Neural cell (in vitro differentiated cells): ENCODE data around the gene LUZP1. TPM values are rescaled to one million over a fixed set of nuclear protein-coding genes. Genes with fewer than 3 reads are reported as not detected.

Source experiments
- H2AFZ ChIP-seq: fragments of 200-600, 300-800 bp; sonication (generic), shearing (Covaris generic); 2 replicates; pipeline ENCODE4 v1.6.0; 2014; ENCODE audit warnings: low read depth, mild to moderate bottlenecking, antibody characterized with exemption, low read length, moderate library complexity
- H3F3A ChIP-seq: fragments of 200-600 bp; shearing (Covaris generic); 2 replicates; pipeline ENCODE4 v1.6.1; 2016; ENCODE audit warnings: mild to moderate bottlenecking, moderate library complexity, mixed read lengths, antibody characterized with exemption, low read length; ENCODE audit not compliant: insufficient read depth, poor library complexity, severe bottlenecking
- H3K27ac ChIP-seq: fragments of 200-600, 300-800 bp; sonication (generic), shearing (Covaris generic); 2 replicates; pipeline ENCODE4 v1.5.1; 2014; ENCODE audit warnings: mild to moderate bottlenecking, low read length, moderate library complexity
- H3K27me3 ChIP-seq: fragments of 300-800, 200-600 bp; sonication (generic), shearing (Covaris generic); 2 replicates; pipeline ENCODE4 v1.6.0; 2014; ENCODE audit warnings: mild to moderate bottlenecking, low read depth, low read length, moderate library complexity; ENCODE audit not compliant: insufficient read depth
- H3K36me3 ChIP-seq: fragments of 300-800, 200-600 bp; sonication (generic), shearing (Covaris generic); 2 replicates; pipeline ENCODE4 v1.5.1; 2014; ENCODE audit warnings: mild to moderate bottlenecking, antibody characterized with exemption, low read length, moderate library complexity; ENCODE audit not compliant: insufficient read depth
- H3K4me2 ChIP-seq: fragments of 300-800, 200-600 bp; sonication (generic), shearing (Covaris generic); 2 replicates; pipeline ENCODE4 v1.6.0; 2014; ENCODE audit warnings: mild to moderate bottlenecking, low read length
- H3K4me3 ChIP-seq: fragments of 300-800, 200-600 bp; sonication (generic), shearing (Covaris generic); 2 replicates; pipeline ENCODE4 v1.5.1; 2014; ENCODE audit warnings: mild to moderate bottlenecking, low read length, moderate library complexity
- H3K79me2 ChIP-seq: fragments of 200-600 bp; shearing (Covaris generic); replicated peaks from 2 replicates; pipeline ENCODE4 v1.6.0; 2014; ENCODE audit warnings: mild to moderate bottlenecking, low read length, moderate library complexity; ENCODE audit not compliant: insufficient read depth
- H3K9ac ChIP-seq: fragments of 300-800, 200-600 bp; sonication (generic), shearing (Covaris generic); 2 replicates; pipeline ENCODE4 v1.6.1; 2016; ENCODE audit warnings: mild to moderate bottlenecking, low read length, mixed read lengths
- H3K9me2 ChIP-seq: fragments of 200-600 bp; shearing (Covaris generic); 2 replicates; pipeline ENCODE4 v1.6.1; 2016; ENCODE audit warnings: mild to moderate bottlenecking, low read length, mixed read lengths; ENCODE audit not compliant: insufficient read depth
- H3K9me3 ChIP-seq: fragments of 200-600, 300-800 bp; sonication (generic), shearing (Covaris generic); 2 replicates; pipeline ENCODE4 v1.6.1; 2016; ENCODE audit warnings: mild to moderate bottlenecking, mixed run types, low read length, moderate library complexity, mixed read lengths
- H4K20me1 ChIP-seq: fragments of 200-600 bp; shearing (Covaris generic); 2 replicates; pipeline ENCODE4 v1.6.1; 2016; ENCODE audit warnings: mild to moderate bottlenecking, mixed run types; ENCODE audit not compliant: insufficient read depth
- EP300 ChIP-seq: fragments of 450-650 bp; conservative IDR thresholded peaks from 2 replicates; pipeline ENCODE4 v1.6.1; 2014; ENCODE audit warnings: antibody characterized with exemption, mild to moderate bottlenecking, moderate library complexity; ENCODE audit not compliant: poor library complexity, severe bottlenecking
- EZH2 ChIP-seq: fragments of 200-600, 300-800 bp; shearing (Covaris generic), sonication (generic); IDR thresholded peaks from 2 replicates; pipeline ENCODE4 v1.6.1; 2014; ENCODE audit warnings: antibody characterized with exemption, low read length, borderline replicate concordance, mild to moderate bottlenecking; ENCODE audit not compliant: insufficient read depth, poor library complexity, severe bottlenecking
- MXI1 ChIP-seq: fragments of 450-650 bp; conservative IDR thresholded peaks from 2 replicates; pipeline ENCODE4 v1.6.1; 2014; ENCODE audit warnings: antibody characterized with exemption, mild to moderate bottlenecking; ENCODE audit not compliant: poor library complexity, severe bottlenecking
- POLR2AphosphoS5 ChIP-seq: IDR thresholded peaks from 2 replicates; pipeline ENCODE4 v1.6.1; 2012
- RAD21 ChIP-seq: fragments of 450-650 bp; conservative IDR thresholded peaks from 2 replicates; pipeline ENCODE4 v1.6.1; 2014; ENCODE audit warnings: antibody characterized with exemption, mild to moderate bottlenecking, moderate library complexity
- SMC3 ChIP-seq: fragments of 450-650 bp; conservative IDR thresholded peaks from 2 replicates; pipeline ENCODE4 v1.6.1; 2014; ENCODE audit warnings: antibody characterized with exemption, mild to moderate bottlenecking, moderate library complexity; ENCODE audit not compliant: poor library complexity
- TAF1 ChIP-seq: IDR thresholded peaks from 2 replicates; pipeline ENCODE4 v1.6.1; 2012; ENCODE audit warnings: low read depth
- polyA plus RNA-seq: library from polyadenylated mRNA; depleted of rRNA; stranded (reverse); fragments of >200 nt; gene quantifications from 2 replicates; pipeline ENCODE4 v1.2.3, GENCODE V29; 2014
- TF ChIP-seq, protein P1 (sequence below): fragments of 450-650 bp; IDR thresholded peaks from 2 replicates; pipeline ENCODE4 v1.5.1; 2014; ENCODE audit warnings: antibody characterized with exemption, mild to moderate bottlenecking, moderate library complexity; ENCODE audit not compliant: poor library complexity, severe bottlenecking
- TF ChIP-seq, protein P2 (sequence below): IDR thresholded peaks from 2 replicates; pipeline ENCODE4 v1.6.1; 2012; ENCODE audit warnings: borderline replicate concordance

LUZP1 gene
- polyA plus RNA-seq, 1 donor from 2014 or later, result 2.3 TPM

DNA sequence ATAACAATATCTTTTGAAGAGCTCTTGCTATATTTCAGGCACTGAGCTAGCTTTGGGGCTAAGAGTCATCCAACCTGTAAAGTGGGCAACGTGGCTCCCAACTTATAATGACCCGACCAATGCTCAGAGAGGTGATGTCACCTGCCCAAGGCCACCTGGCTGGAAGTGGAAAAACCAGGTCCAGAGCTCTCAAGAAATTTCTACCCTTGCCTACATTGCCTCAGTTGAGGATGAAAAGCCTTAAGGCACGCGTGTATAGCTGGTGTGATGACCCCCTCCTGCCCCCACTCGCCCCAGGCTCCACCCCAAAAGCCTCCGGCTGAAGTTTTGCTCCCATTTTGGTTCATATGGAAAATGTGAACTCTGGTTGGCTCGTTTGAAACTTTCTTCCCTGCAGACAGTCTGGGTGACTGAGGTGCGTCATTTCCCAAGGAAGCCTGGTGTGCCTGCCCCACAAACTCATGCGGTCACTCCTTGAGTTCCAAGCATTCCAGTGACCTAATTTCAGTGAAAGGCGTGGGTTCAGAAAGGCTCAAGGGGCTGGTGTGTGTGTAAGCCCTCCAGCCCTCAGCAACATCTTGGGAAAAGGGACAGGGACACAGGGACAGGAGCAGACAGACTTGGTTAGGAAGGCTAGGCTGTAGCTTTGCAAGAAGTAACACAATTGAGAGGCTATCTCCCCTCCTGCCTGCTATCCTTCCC lies 28.1 kb upstream of the LUZP1 start:
- no peaks in the 10 kb centered on the region for H3K9me2 ChIP-seq
- no peaks in the 10 kb centered on the region for H3K36me3 ChIP-seq
- H3K4me3 ChIP-seq, result no peak overlapping the region
- no peaks in the 10 kb centered on the region for H3K79me2 ChIP-seq
- TF ChIP-seq EP300 (no peak), EZH2 (no peak), RAD21 (no peak), MXI1 (no peak), TAF1 (no peak), POLR2AphosphoS5 (no peak), SMC3 (no peak)
- TF ChIP-seq, protein P1, sequence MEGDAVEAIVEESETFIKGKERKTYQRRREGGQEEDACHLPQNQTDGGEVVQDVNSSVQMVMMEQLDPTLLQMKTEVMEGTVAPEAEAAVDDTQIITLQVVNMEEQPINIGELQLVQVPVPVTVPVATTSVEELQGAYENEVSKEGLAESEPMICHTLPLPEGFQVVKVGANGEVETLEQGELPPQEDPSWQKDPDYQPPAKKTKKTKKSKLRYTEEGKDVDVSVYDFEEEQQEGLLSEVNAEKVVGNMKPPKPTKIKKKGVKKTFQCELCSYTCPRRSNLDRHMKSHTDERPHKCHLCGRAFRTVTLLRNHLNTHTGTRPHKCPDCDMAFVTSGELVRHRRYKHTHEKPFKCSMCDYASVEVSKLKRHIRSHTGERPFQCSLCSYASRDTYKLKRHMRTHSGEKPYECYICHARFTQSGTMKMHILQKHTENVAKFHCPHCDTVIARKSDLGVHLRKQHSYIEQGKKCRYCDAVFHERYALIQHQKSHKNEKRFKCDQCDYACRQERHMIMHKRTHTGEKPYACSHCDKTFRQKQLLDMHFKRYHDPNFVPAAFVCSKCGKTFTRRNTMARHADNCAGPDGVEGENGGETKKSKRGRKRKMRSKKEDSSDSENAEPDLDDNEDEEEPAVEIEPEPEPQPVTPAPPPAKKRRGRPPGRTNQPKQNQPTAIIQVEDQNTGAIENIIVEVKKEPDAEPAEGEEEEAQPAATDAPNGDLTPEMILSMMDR, result no peak
- TF ChIP-seq, protein P2, sequence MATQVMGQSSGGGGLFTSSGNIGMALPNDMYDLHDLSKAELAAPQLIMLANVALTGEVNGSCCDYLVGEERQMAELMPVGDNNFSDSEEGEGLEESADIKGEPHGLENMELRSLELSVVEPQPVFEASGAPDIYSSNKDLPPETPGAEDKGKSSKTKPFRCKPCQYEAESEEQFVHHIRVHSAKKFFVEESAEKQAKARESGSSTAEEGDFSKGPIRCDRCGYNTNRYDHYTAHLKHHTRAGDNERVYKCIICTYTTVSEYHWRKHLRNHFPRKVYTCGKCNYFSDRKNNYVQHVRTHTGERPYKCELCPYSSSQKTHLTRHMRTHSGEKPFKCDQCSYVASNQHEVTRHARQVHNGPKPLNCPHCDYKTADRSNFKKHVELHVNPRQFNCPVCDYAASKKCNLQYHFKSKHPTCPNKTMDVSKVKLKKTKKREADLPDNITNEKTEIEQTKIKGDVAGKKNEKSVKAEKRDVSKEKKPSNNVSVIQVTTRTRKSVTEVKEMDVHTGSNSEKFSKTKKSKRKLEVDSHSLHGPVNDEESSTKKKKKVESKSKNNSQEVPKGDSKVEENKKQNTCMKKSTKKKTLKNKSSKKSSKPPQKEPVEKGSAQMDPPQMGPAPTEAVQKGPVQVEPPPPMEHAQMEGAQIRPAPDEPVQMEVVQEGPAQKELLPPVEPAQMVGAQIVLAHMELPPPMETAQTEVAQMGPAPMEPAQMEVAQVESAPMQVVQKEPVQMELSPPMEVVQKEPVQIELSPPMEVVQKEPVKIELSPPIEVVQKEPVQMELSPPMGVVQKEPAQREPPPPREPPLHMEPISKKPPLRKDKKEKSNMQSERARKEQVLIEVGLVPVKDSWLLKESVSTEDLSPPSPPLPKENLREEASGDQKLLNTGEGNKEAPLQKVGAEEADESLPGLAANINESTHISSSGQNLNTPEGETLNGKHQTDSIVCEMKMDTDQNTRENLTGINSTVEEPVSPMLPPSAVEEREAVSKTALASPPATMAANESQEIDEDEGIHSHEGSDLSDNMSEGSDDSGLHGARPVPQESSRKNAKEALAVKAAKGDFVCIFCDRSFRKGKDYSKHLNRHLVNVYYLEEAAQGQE, result no peak
- no peak overlapping the region for H3K27ac ChIP-seq
- H3F3A ChIP-seq, result no peaks in the 10 kb centered on the region
- H3K9me3 ChIP-seq, result no peaks in the 10 kb centered on the region
- no peaks in the 10 kb centered on the region for H3K27me3 ChIP-seq
- no peaks in the 10 kb centered on the region for H4K20me1 ChIP-seq
- no peak overlapping the region for H3K4me2 ChIP-seq
- H3K9ac ChIP-seq, result no peak overlapping the region
- no peak overlapping the region for H2AFZ ChIP-seq

DNA sequence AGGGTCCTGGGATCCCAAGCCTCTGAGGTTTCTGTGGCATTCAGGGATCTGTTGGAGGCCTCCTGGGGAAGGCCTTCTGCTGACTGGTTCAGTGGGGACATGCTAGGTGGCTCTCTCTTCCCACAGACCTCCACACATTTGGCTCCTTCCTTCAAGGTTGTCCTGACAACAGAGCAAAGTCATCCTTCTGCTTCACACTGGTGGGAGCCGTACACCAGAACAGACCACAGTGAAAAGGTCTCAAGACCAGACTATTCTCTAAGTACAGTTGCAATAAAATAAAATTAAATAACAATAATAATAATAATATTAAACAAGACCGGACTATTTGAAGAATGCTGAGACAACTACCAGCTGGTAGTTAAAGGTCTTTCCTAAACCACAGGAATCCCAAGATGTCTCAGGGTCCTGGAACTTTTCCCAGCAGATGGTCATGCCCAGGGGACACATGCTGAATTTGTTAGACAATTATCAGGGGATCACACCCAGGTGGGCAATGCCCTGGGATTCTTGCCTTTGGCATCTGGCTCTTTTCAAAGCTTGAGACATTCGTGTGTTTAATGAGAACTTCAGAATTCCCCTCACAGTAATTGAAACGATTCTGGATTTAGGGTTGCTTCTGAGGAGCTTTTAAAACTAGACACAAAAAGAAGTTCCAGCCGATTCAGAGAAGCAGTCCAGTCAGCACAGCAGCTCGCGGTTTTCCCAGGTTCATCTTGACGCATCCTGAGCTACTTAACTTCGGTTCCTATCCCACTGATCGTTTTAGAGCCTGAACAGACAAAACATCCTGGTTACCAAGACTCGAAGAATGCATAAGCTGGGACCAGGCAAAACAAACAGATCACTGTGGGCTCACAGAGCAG lies 25.7 kb upstream of the LUZP1 start:
- Histone ChIP-seq H3F3A (no peaks in the 10 kb centered on the region), H3K9me2 (no peaks in the 10 kb centered on the region), H4K20me1 (no peaks in the 10 kb centered on the region), H3K27me3 (no peaks in the 10 kb centered on the region), H3K27ac (no peak overlapping the region), H3K9me3 (no peaks in the 10 kb centered on the region), H3K79me2 (no peaks in the 10 kb centered on the region), H3K36me3 (no peaks in the 10 kb centered on the region), H3K4me2 (no peak overlapping the region), H3K4me3 (no peak overlapping the region), H3K9ac (no peak overlapping the region), H2AFZ (no peak overlapping the region)
- TF ChIP-seq SMC3, result no peak
- TF ChIP-seq, protein P1, result no peak
- TF ChIP-seq, protein P2, result no peak
- no peak for TF ChIP-seq EZH2
- TF ChIP-seq MXI1, result no peak
- no peak for TF ChIP-seq EP300
- TF ChIP-seq POLR2AphosphoS5, result no peak
- TF ChIP-seq RAD21, result no peak
- TF ChIP-seq TAF1, result no peak
